Activated CD4-positive, alpha-beta T cell treated with anti-CD3 and anti-CD28 coated beads, Interleukin-2, amount 50 U/mL, for 24 hours (primary cell): ENCODE results near the gene GGCX.

Experiments used
- DNase-seq, 2 donors: peaks; one replicate each; pipeline ENCODE4 v3.0.0-alpha.2; 2020; ENCODE audit warnings: low read depth in 1 of 2, low spot score in 1 of 2

Gene GGCX

GRCh38 chr2:85522090-85522647 lies 39.1 kb downstream of the GGCX start:
- no peak for DNase-seq

- DNase-seq = no peak
Measured at GRCh38 chr2:85516653-85517389, 44.5 kb downstream of the GGCX start.

DNA sequence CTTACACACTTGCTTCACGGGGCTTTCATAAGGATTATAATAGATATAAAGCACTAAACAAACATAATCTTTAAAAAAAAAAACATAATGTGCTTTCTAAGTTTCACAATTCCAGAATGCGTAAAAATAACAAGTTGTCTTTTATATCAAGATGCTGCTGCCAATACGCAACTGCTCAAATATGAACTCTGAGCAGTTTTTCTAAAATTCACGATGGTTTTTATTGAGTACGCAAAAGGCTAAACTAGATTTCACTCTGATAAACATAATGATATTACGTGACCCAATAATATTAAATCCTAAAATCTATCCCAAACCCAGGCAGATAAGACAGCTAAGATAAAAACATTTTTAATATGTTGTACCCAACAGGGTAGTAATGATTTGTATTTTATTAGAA lies 47.0 kb downstream of the GGCX start:
- no peak for DNase-seq

DNA sequence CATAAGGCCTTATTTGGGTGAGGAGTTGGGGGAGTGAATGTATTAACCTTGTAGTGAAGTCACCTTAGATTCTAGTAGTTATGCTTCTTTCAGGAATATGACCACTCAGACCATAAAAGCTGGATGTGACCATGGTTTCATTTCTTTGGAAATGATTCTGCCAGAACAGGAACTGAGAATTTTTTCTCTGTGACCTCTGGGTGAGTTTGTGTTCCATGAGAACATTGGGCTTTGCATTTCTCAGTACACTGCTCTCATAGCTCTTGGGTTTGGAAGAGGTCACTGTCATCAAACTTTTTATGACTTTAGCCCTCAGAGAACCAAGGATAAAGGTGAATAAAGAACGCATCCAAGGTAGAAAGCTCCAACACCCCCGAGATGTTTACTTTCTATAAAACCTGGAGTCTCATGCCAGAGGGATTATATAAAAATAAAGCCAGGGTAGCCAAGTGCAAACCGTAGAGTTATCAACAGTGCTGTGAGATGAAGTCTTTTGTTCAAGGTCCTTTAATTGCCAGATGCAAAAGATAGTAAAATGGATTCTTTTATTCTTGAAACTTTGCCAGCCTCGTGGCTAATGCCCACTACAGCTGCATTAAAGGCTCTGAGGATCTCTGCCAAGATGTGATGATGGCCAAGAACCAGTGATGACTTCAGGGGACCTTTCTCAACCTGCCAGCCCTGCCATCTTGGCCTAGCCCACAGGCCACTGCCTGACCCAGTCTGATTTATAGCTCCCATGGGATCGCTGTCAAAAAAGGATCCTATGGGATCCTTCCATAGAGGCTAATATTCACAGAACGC lies 50.1 kb downstream of the GGCX start:
- no peak for DNase-seq

DNA sequence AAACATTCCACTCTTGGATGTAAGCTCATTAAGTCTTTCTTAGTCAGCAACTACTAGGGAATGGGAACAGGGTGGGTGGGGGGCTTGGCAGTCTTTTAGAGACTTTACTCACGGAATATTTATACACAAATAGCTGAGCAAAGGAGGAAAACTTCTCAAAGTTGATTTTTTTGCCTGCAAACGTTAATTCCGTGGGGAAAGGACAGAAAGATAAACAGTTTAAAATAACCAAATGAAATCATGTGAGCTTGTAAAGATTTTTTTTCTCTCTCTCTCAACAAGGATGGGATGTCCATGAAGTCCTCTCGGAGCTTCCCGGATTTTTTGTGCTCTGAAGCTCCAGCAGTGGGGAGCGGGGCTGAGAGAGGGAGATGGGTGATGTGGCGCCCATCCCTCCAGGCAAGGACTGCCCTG lies 54.5 kb downstream of the GGCX start:
- no peak for DNase-seq

DNA sequence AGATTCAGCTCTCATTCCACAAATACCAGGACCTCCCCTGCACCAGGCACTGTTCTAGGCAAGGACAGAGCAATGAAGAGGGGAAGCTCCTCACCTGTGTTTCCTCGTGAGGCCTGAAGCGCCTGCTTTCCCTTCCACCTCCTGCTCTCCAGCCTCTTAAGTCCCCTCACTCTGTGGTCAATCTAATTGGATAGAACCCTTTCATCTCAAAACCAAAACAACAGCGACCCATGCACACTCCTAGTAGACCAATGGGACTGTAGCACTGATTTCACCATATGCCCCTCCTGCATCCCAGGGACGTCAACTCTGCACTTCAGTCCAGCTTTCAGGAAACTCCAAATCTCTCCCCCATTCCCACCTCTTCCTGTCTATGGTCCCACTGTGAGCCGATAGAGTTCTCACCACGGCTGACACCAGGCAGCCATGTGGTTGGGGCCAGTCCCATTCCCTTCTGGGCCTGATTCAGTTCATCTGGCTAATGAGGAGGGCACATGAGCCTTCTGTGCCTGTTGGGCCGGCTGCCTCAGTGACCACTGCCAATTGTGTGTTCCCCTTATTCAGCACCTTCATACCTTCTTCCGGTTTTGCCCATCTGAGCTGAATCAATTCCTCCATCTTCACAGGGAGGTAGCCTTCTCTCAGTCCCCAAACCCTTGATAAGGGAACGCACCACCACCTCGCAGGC lies 55.6 kb downstream of the GGCX start:
- DNase-seq = no peak

DNA sequence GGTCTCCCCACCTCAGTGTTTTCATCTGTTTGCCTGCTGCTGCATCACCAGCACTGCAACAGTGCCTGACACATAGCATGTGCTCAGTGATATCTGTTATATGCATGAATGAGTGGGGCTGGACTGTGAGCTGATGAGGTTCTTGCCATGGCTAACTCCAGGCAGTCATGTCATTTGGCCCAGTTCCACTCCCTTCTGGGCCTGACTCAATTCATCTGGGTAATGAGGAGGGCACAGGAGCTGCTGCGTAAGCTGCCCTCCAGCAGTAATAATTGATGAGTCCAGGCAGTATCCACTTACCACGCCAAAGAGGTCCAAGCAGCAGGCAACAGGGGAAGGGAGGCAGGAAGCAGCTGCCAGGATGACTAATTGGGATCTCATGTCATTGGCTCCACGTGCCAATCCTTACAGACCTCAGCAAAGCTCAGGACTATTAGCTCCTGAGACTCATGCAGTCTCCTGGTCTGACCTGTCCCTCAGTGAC lies 56.5 kb downstream of the GGCX start:
- DNase-seq = no peak

- DNase-seq = no peak
Measured at GRCh38 chr2:85503851-85504777, 57.2 kb downstream of the GGCX start.

GRCh38 chr2:85503168-85503850 lies 58.0 kb downstream of the GGCX start:
- no peak for DNase-seq

DNA sequence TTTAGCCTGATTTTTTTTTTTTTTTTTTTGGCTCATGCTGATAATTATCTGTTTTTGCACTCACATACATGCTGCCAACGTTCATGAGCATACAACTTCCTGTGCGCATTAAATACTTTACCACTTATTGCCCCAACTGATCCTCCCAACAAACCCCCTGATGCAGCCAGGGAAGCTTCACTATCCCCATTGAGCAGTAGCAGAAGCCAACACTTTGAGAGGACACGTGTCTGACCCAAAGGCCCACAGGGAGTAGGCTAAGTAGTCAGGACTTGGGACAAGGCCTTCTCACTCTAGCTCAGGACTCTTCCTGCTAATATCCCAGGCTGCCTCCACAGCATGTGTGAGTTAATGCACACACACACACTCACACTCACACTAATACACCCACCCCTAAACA lies 58.6 kb downstream of the GGCX start:
- DNase-seq = no peak

DNA sequence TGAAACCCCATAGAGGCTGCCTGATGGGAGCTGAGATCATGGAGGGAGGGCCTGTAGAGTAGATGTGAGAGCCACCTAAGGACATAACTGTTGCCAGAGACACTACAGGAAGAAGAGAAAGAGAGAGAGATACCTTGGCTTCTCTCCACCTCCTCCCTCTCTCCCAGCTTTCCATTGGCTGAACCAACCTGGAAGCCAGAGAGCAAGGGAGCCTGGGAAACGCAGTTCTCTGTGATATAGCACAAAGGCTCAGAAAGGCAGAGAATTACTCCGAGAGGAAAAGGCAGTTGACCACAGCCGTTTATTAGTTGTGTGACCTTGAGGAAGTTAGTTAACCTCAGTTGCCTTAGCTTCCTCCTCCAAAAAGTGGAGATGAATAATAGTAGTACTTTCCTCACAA lies 60.0 kb downstream of the GGCX start:
- no peak for DNase-seq

- DNase-seq = no peak
Measured at GRCh38 chr2:85497944-85498630, 63.2 kb downstream of the GGCX start.

DNA sequence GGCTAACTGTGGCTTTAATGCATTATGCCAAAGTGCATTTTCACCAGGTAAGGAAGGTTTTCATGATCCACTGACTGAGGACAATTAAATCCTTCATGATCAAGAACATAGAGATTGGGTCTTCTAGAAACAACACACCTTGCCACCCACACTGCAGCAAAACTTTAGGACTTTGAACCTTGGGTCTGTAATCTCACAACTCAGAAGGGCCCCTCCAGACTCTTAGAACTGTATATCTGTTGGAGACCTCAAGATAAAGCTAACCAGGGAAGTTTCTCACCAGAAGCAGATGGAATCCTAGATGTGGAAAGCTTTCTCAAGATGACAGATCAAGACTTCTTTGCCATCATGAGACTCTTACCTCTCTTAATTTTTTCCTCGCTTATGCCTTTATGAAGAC lies 64.9 kb downstream of the GGCX start:
- no peak for DNase-seq
